Motor neuron (in vitro differentiated cells): ENCODE measurements around the gene LRMDA. TPM values are rescaled to one million over a fixed set of nuclear protein-coding genes. Genes with fewer than 3 reads are reported as not detected.
A peak's percentile ranks its signal among the peaks of the same experiment; 100 is the strongest.

Source experiments
- ATAC-seq, 8 experiments: fragments of 200-7000 bp; cut with Tn5 transposase; replicated peaks in 6 of 8; 2 replicates each; pipeline ENCODE4 v1.8.0; 2021; ENCODE audit warnings: mild to moderate bottlenecking in 8 of 8, moderate library complexity in 8 of 8
- H3K27ac ChIP-seq, 2 donors: fragments of 250-450 bp; sonication (Bioruptor Pico); 2 replicates each; pipeline ENCODE4 v1.9.0; 2021; ENCODE audit warnings: antibody characterized with exemption in 2 of 2, mild to moderate bottlenecking in 2 of 2, moderate library complexity in 1 of 2
- H3K4me1 ChIP-seq, 2 donors: fragments of 250-450 bp; sonication (Bioruptor Pico); replicated peaks in 1 of 2; 2 replicates each; pipeline ENCODE4 v1.6.1; 2021; ENCODE audit warnings: antibody characterized with exemption in 2 of 2, mild to moderate bottlenecking in 2 of 2, moderate library complexity in 1 of 2
- H3K4me3 ChIP-seq, 5 donors: fragments of 250-450 bp; sonication (Bioruptor Pico); 2 replicates each; pipeline ENCODE4 v1.9.0; 2021; ENCODE audit warnings: antibody characterized with exemption in 5 of 5, mild to moderate bottlenecking in 5 of 5, moderate library complexity in 4 of 5
- WGBS, 10 experiments: fragments of 450-650 bp; shearing (Covaris generic); methylation state at CpG; one replicate each; pipeline ENCODE4 v1.0.0; 2022; 5-methylcytosine and 5-hydroxymethylcytosine counted together
- in situ Hi-C, 9 experiments: fragments of 400-800 bp; cut with MboI; loops; one replicate each; pipeline ENCODE4 v1.15.0; 2021; ENCODE audit warnings: low sequenced_read_pairs in 9 of 9, low pct_unique_long_range_greater_than_20kb in 2 of 9; ENCODE audit not compliant: unreplicated experiment in 9 of 9
- total RNA-seq, 8 experiments: library from RNA; unstranded; fragments of 300-600 nt; gene quantifications; 2 replicates each; pipeline versions ENCODE4 v1.2.3 to v1.2.4, GENCODE V29; 2022

The LRMDA gene
- total RNA-seq, 8 experiments from 2014 or later, result 0.85 to 5.4 (median 2.2) TPM; not detected in 1

DNA sequence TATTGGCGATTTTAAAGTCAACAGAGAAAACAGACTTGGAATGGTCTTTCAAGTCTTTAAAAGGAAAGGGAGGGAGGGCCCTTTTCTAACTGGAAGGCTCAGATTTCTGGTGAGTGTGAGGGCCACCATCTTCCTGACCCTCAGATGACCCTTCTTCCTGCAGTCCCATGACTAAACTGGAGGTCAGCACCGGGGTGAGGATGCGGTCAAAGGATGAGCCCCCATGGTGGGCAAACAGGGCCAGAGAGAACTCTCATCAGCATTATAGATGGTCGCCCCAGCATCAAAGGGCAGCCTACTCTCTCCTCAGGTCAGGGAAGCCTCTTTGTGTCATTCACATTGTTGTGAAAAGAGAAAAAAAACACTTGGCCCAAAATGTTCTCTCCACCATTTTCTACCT lies 219.2 kb downstream of the LRMDA start:
- Histone ChIP-seq H3K4me3 (no peak overlapping the region), H3K4me1 (peaks cover 19 to 26% of the 10 kb centered on the region in 2 donors), H3K27ac (no peak overlapping the region)
- WGBS, 10 experiments, result 0 to 100% (median 47%) methylated on average over 1 to 4 of the region's 4 CpGs; no CpG with 5 or more reads in 2 of the 10 experiments
- in situ Hi-C loops, result no loop called here
- ATAC-seq, result no peak

DNA sequence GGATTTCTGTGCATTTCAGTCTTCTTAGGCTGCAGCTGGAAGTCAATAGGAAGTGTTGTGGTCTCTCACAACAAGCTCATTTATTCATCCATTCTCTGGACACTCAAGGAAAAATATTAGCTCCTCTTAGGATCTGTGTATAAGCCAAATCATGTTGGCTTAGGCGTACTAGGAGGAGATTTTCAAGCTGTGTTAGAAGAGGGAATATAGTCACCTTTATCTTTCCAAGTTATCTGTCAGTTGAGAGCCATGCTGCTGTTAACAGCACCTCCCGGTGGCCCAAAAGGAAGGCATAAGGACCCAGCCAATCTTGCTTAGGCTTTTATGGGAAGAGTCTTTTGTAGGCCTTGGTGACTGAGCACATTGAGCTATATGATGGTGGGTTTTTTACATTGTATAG lies 220.0 kb downstream of the LRMDA start:
- 50 to 100% (median 94%) methylated on average over 1 to 2 of the region's 2 CpGs; no CpG with 5 or more reads in 3 of the 10 experiments for WGBS, 10 experiments
- in situ Hi-C loops, result no loop called here
- ATAC-seq, result peak in 4 of 8 experiments; percentile 32 to 71 (median 50)

DNA sequence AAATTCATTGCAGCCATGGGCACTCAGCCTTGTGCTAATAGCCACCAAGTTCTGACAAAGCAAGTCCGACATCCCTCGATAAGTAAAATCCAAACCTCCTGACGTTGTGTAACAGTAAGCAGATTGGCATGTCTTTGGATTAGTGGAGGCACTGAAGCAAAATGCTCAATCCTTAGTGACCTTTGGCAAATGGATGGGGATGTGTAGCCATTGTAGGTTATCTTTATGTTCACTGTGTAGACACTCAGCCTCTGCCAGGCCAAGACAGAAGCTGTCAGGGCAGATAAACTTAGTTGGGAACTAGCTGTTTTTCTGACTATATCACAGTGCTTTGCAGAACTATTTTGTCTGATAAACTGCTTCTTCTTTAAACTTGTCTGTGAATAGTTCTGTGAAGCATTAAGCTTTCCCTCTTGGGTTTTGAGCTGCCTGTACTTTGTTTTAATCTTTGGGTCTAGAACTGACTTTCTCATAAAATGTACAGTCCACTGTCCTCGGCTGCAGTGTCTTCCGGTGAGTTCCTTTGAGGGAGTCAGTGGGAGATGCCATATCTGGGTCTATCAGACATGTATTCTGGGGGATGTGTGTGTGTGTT lies 220.8 kb downstream of the LRMDA start:
- no peak overlapping the region for H3K4me3 ChIP-seq
- 66 to 100% (median 89%) methylated on average over 1 to 5 of the region's 5 CpGs; no CpG with 5 or more reads in 1 of the 10 experiments for WGBS, 10 experiments
- peaks cover 9 to 27% of the 10 kb centered on the region in 2 donors for H3K4me1 ChIP-seq
- no peak for ATAC-seq
- no peak overlapping the region for H3K27ac ChIP-seq
- in situ Hi-C loops, result no loop called here

More for the DNA sequence above, 220.0 kb downstream of the LRMDA start:
- no peak overlapping the region for H3K4me3 ChIP-seq
- H3K4me1 ChIP-seq, result peaks cover 11 to 27% of the 10 kb centered on the region in 2 donors
- H3K27ac ChIP-seq, result no peak overlapping the region

DNA sequence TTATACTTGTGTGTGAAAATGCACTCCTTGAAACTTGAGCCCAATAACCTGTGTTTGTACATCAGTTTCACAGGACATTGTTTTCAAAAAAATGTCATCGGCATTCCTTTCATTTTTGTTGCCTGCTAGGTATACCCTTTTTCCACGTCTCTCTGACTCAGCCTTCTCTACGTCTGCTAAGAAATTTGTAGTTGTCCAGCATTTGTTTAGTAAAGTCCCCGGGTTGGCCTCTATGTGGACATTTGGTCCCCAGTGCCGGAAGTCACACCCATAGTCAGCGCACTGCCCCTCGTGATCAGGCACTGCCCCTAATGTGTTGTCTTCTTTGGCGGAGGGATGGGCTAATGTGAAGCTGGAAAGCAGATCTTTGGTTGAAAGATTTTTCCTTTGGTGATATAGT lies 222.3 kb downstream of the LRMDA start:
- H3K4me1 ChIP-seq, result peaks cover under 1 to 22% of the 10 kb centered on the region in 2 donors
- 60 to 100% (median 93%) methylated on average over 1 to 7 of the region's 8 CpGs; no CpG with 5 or more reads in 1 of the 10 experiments for WGBS, 10 experiments
- no peak for ATAC-seq
- in situ Hi-C loops, result no loop called here
- H3K4me3 ChIP-seq, result no peak overlapping the region
- no peak overlapping the region for H3K27ac ChIP-seq

DNA sequence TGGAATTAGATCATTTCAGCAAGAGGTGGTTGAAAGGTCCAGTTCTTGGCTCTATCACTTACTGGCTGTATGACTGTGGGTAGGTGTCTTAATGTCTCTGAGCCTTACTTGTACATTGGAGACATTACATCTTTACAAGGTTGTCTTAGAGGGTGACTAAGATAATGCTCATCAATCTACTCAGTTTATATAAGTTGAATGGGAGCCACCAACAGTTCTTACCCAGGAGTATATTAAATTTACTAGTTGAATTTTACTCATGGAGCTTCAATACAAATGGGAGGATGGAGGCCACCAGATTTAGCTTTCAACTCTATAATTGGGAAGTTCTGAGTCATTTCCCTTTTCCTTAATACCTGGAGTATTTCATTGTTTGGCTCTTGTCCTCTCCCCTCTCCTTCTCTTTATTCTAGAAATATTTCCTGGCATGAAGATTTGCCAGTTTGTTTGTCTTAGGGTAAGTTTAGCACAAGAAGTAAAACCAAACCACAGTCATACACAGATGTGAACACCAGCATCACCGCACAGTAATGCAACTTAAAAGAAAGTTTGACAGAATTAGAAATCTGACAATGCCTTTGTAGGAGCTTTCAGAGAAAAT lies 222.8 kb downstream of the LRMDA start:
- no peak for ATAC-seq
- H3K27ac ChIP-seq, result no peak overlapping the region

DNA sequence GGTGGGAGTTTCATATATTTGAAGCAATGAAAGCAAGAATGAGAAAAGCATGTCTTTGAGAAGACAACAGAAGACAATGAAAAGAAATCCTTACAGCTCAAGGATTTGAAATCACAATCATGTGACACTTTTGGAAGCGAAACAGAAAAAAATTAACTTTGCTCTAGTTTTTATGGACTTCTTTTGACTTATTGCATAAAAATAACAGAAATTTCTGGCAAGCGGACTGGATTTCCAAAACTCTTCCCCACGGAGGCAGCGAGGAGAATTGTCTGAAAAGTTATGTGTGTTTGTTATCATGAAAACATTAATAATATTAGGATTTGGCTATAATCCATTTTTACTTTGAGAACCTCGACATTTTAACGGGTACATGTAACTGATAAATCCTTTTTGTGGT lies 223.3 kb downstream of the LRMDA start:
- in situ Hi-C loops, result no loop called here
- Histone ChIP-seq H3K4me1 (peaks cover 0 to 18% of the 10 kb centered on the region in 2 donors), H3K4me3 (no peak overlapping the region), H3K27ac (no peak overlapping the region)
- 2 to 97% (median 88%) methylated on average over 2 to 6 of the region's 6 CpGs for WGBS, 10 experiments
- no peak for ATAC-seq

More for the DNA sequence above, 222.8 kb downstream of the LRMDA start:
- H3K4me3 ChIP-seq, result no peak overlapping the region
- H3K4me1 ChIP-seq, result peaks cover 0 to 18% of the 10 kb centered on the region in 2 donors
- in situ Hi-C loops, result no loop called here
- WGBS, 10 experiments, result 11 to 100% (median 86%) methylated on average over 1 of the region's 1 CpG; no CpG with 5 or more reads in 3 of the 10 experiments

DNA sequence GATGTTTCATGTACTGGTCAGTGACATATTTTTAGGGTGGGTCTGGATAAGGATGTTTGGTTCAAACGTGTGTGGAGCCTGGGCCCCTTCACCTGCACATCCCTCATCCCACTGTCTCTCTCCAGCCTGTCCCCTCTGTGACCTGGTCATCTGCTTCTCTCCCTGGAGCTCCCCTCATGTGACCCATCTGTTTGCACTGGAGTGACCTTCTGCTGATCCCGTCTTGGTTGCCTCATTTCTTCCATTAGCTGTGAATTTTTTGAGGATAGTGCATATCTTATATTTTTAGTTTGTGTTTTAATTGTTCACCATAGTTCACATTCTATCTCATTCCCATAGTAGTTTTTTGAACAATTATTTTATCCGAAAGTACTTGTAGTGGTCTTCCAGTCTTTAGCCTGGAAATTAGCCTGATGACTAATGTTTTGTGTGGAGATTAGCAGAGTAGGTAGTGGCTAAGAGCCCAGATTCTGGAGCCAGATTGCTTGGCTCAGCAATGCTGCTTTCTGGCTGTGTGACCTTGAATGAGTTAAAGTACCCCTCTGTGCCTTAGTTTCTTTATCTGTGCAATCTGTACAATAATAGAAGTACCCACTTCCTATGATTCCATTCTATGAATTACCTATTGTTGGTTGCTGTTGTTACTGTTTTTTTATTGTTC lies 224.5 kb downstream of the LRMDA start:
- no peak overlapping the region for H3K27ac ChIP-seq
- WGBS, 10 experiments, result 28 to 100% (median 58%) methylated on average over 1 to 3 of the region's 3 CpGs; no CpG with 5 or more reads in 4 of the 10 experiments
- in situ Hi-C loops, result no loop called here
- ATAC-seq, result no peak
- peaks cover 5 to 15% of the 10 kb centered on the region in 2 donors for H3K4me1 ChIP-seq
- no peak overlapping the region for H3K4me3 ChIP-seq

DNA sequence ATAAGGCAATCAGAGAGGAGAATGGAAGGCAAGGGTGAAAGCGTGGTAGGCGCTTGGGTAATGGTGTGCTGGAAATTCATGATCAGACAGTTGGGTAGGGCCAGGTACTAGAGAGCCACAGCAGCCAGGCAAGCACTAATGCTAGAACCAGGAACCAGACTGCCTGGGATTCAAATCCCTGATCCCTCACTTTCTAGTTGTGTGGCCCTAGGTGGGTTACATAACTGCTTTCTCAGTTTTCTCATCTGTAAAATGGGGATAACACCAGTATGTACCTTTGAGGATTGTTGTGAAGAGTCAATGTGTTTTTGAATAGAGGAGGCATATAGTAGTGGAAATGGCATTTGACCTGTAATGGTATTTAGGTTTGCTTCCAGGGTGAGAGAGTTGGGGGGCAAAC lies 225.9 kb downstream of the LRMDA start:
- ATAC-seq, result no peak
- Histone ChIP-seq H3K4me3 (no peak overlapping the region), H3K4me1 (peaks cover 11 to 15% of the 10 kb centered on the region in 2 donors), H3K27ac (no peak overlapping the region)
- WGBS, 10 experiments, result 88 to 100% (median 91%) methylated on average over 2 of the region's 2 CpGs; no CpG with 5 or more reads in 4 of the 10 experiments
- in situ Hi-C loops, result no loop called here

DNA sequence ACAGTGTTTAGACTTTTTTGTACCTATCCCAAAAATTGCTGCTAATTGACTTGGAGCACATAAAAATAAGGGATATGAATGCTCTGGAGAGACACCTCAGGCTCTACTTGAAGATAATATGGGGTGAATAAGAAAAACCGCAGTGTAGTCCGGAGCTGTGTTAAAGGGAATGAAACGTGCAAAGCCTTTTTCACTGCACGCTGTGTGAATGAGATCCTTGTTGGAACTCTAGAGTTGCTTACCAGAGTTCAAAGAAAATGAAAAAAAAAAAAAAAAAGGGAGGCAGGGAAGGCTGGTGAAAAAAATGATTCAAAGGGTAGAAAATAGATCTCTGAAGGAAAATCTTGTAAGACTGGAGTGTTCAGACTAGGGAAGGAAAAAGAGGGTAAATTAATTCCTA lies 226.6 kb downstream of the LRMDA start:
- Histone ChIP-seq H3K27ac (no peak overlapping the region), H3K4me3 (no peak overlapping the region), H3K4me1 (peaks cover 11 to 18% of the 10 kb centered on the region in 2 donors)
- 75 to 94% (median 89%) methylated on average over 3 to 4 of the region's 4 CpGs; no CpG with 5 or more reads in 1 of the 10 experiments for WGBS, 10 experiments
- ATAC-seq, result no peak
- in situ Hi-C loops, result no loop called here

DNA sequence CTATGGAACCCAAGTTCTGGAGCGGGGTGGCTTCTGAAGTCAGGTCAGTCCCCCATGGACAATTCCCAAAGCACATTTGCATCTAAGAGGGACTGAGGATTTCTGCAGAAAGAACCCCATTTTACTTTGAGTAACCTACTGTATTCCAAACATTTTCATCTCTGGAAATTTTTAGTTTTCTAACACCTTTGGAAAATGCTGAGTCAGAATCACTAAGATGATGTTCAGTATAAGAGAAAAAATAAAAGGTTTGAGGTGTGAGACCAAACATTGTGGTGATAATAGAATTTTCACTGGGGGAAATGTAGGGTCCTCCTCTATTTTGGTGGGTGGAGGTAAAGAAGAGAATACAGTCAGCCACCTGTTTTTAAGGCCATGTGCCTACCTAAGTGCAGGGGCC lies 227.1 kb downstream of the LRMDA start:
- Histone ChIP-seq H3K4me3 (no peak overlapping the region), H3K4me1 (peaks cover 11 to 18% of the 10 kb centered on the region in 2 donors), H3K27ac (no peak overlapping the region)
- in situ Hi-C loops, result no loop called here
- 67 to 100% (median 100%) methylated on average over 1 of the region's 1 CpG for WGBS, 10 experiments
- no peak for ATAC-seq

DNA sequence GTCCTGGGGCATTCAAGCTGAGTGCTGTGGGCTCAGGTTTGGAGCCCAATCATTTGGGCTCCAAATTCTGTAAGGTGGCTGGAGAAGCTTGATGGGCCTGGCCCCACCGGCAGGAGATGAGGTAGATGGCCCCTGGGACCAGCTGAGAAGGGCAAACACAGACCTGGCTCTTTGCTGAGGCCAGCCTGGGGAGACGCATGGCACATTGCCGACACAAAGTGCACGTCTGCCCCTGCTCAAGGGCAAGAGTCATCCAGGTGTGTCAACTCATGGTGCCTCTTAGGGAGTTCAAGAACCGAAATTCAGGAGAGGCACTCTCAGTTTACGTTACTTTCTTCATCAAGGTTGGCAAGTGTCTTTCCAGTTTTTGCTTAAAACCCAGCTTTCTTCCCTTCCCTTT lies 227.5 kb downstream of the LRMDA start:
- peaks cover 11 to 18% of the 10 kb centered on the region in 2 donors for H3K4me1 ChIP-seq
- H3K4me3 ChIP-seq, result no peak overlapping the region
- H3K27ac ChIP-seq, result no peak overlapping the region
- ATAC-seq, result no peak
- 33 to 100% (median 88%) methylated on average over 1 to 3 of the region's 6 CpGs; no CpG with 5 or more reads in 4 of the 10 experiments for WGBS, 10 experiments
- in situ Hi-C loops, result no loop called here

DNA sequence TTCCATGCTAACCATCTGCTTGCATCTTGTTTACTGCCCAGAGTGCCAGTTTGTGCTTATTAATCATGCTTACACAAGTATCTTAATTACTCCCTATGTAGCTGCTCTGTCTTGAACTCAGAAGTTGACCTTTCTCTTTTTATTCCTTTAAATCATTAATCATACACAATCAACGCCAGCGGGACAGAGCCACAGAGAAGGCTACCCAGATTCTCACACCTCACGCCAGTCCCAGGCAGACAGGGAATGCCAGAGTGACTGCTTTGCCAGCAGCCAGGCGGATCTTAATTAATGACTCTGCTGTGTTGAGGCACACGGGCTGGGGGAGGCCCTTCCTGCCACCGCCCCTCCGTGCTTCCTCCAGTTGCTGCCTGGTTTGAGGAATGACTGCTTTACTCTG lies 229.4 kb downstream of the LRMDA start:
- in situ Hi-C loops, result no loop called here
- Histone ChIP-seq H3K4me3 (no peak overlapping the region), H3K4me1 (peaks cover 11 to 14% of the 10 kb centered on the region in 2 donors), H3K27ac (no peak overlapping the region)
- 0 to 44% (median 24%) methylated on average over 2 to 6 of the region's 7 CpGs; no CpG with 5 or more reads in 1 of the 10 experiments for WGBS, 10 experiments
- peak in 5 of 8 experiments; percentile 95 to 99 (median 98) for ATAC-seq

DNA sequence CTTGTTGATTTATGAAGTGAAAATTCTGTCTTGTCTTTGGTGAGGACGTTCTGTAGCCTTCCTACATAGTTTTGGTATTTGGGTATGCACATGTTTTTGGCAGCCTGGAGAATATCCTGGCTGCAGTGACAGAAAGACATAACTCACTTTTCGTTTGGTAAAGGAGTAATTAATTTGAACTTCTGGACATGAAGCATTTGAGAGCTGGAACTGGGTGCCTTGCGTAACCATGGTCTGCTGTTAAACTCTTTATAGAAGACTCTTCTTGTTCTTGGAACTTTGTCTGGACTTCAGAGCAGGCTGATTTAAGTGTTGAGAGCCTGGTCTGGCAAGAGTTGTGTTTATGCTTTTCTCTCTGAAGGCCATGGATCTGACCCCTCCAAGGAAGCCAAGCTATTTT lies 231.3 kb downstream of the LRMDA start:
- Histone ChIP-seq H3K4me1 (peaks cover 11% of the 10 kb centered on the region in 2 donors), H3K4me3 (no peak overlapping the region), H3K27ac (no peak overlapping the region)
- ATAC-seq, result peak in 1 of 8 experiments; percentile 39
- 0 to 100% (median 63%) methylated on average over 1 to 3 of the region's 3 CpGs; no CpG with 5 or more reads in 2 of the 10 experiments for WGBS, 10 experiments
- in situ Hi-C loops, result no loop called here
